Measurements from ENCODE around the gene SCGN.

Gene SCGN

GRCh38 chr6:25703005-25703404 is 51.0 kb downstream of the SCGN start:
- H3K9me3 ChIP-seq (ENCODE audit: insufficient read depth, low read depth, low read length) = no peaks in the 10 kb centered on the region
- H3K27me3 ChIP-seq (ENCODE audit: insufficient read depth, low read length) = no peaks in the 10 kb centered on the region
- no peaks in the 10 kb centered on the region for H3K4me1 ChIP-seq (ENCODE audit: insufficient read depth, low read length)
- no peak overlapping the region for H3K27ac ChIP-seq (ENCODE audit: low read depth, low read length)
- 86% methylated on average over 3 of the region's 3 CpGs for WGBS
- no peak overlapping the region for H3K9ac ChIP-seq (ENCODE audit: low read depth, low read length)
- no peak overlapping the region for H3K4me3 ChIP-seq (ENCODE audit: low read length)
- H3K36me3 ChIP-seq (ENCODE audit: insufficient read depth, low read length) = no peaks in the 10 kb centered on the region

GRCh38 chr6:25704001-25704400 is 52.0 kb downstream of the SCGN start:
- no peaks in the 10 kb centered on the region for H3K9me3 ChIP-seq (ENCODE audit: insufficient read depth, low read depth, low read length)
- no peaks in the 10 kb centered on the region for H3K4me1 ChIP-seq (ENCODE audit: insufficient read depth, low read length)
- no peak overlapping the region for H3K4me3 ChIP-seq (ENCODE audit: low read length)
- H3K27ac ChIP-seq (ENCODE audit: low read depth, low read length) = no peak overlapping the region
- H3K36me3 ChIP-seq (ENCODE audit: insufficient read depth, low read length) = no peaks in the 10 kb centered on the region
- no peak overlapping the region for H3K9ac ChIP-seq (ENCODE audit: low read depth, low read length)
- no peaks in the 10 kb centered on the region for H3K27me3 ChIP-seq (ENCODE audit: insufficient read depth, low read length)
- WGBS = 90% methylated on average over 3 of the region's 3 CpGs

- 93% methylated on average over 5 of the region's 6 CpGs for WGBS
These were observed 54.4 kb downstream of the SCGN start for GRCh38 chr6:25706314-25707014.

GRCh38 chr6:25709761-25710160 is 57.7 kb downstream of the SCGN start:
- WGBS = 94% methylated on average over 10 of the region's 10 CpGs
- Histone ChIP-seq H3K9ac (ENCODE audit: low read depth, low read length) (no peak overlapping the region), H3K27me3 (ENCODE audit: insufficient read depth, low read length) (no peaks in the 10 kb centered on the region), H3K27ac (ENCODE audit: low read depth, low read length) (no peak overlapping the region), H3K36me3 (ENCODE audit: insufficient read depth, low read length) (no peaks in the 10 kb centered on the region), H3K9me3 (ENCODE audit: insufficient read depth, low read depth, low read length) (no peaks in the 10 kb centered on the region), H3K4me3 (ENCODE audit: low read length) (no peak overlapping the region), H3K4me1 (ENCODE audit: insufficient read depth, low read length) (no peaks in the 10 kb centered on the region)

More at GRCh38 chr6:25706314-25707014, 54.4 kb downstream of the SCGN start:
- Histone ChIP-seq H3K4me3 (ENCODE audit: low read length) (no peak overlapping the region), H3K36me3 (ENCODE audit: insufficient read depth, low read length) (no peaks in the 10 kb centered on the region), H3K27me3 (ENCODE audit: insufficient read depth, low read length) (no peaks in the 10 kb centered on the region), H3K9me3 (ENCODE audit: insufficient read depth, low read depth, low read length) (no peaks in the 10 kb centered on the region), H3K9ac (ENCODE audit: low read depth, low read length) (no peak overlapping the region), H3K27ac (ENCODE audit: low read depth, low read length) (no peak overlapping the region), H3K4me1 (ENCODE audit: insufficient read depth, low read length) (no peaks in the 10 kb centered on the region)

- Histone ChIP-seq H3K9me3 (ENCODE audit: insufficient read depth, low read depth, low read length) (no peaks in the 10 kb centered on the region), H3K4me3 (ENCODE audit: low read length) (no peak overlapping the region), H3K9ac (ENCODE audit: low read depth, low read length) (no peak overlapping the region), H3K36me3 (ENCODE audit: insufficient read depth, low read length) (no peaks in the 10 kb centered on the region), H3K4me1 (ENCODE audit: insufficient read depth, low read length) (no peaks in the 10 kb centered on the region), H3K27ac (ENCODE audit: low read depth, low read length) (no peak overlapping the region), H3K27me3 (ENCODE audit: insufficient read depth, low read length) (no peaks in the 10 kb centered on the region)
- WGBS = 89% methylated on average over 14 of the region's 14 CpGs
These were observed 58.3 kb downstream of the SCGN start for GRCh38 chr6:25710287-25710686.

GRCh38 chr6:25713824-25714223 is 61.8 kb downstream of the SCGN start:
- Histone ChIP-seq H3K27me3 (ENCODE audit: insufficient read depth, low read length) (no peaks in the 10 kb centered on the region), H3K9ac (ENCODE audit: low read depth, low read length) (no peak overlapping the region), H3K27ac (ENCODE audit: low read depth, low read length) (no peak overlapping the region), H3K4me1 (ENCODE audit: insufficient read depth, low read length) (no peaks in the 10 kb centered on the region), H3K9me3 (ENCODE audit: insufficient read depth, low read depth, low read length) (no peaks in the 10 kb centered on the region), H3K36me3 (ENCODE audit: insufficient read depth, low read length) (no peaks in the 10 kb centered on the region), H3K4me3 (ENCODE audit: low read length) (no peak overlapping the region)
- no CpG with 5 or more reads among the region's 1 CpG for WGBS

- H3K9ac ChIP-seq (ENCODE audit: low read depth, low read length) = no peak overlapping the region
- no peaks in the 10 kb centered on the region for H3K9me3 ChIP-seq (ENCODE audit: insufficient read depth, low read depth, low read length)
- WGBS = 86% methylated on average over 3 of the region's 3 CpGs
- no peak overlapping the region for H3K27ac ChIP-seq (ENCODE audit: low read depth, low read length)
- no peak overlapping the region for H3K4me3 ChIP-seq (ENCODE audit: low read length)
- no peaks in the 10 kb centered on the region for H3K4me1 ChIP-seq (ENCODE audit: insufficient read depth, low read length)
- no peaks in the 10 kb centered on the region for H3K36me3 ChIP-seq (ENCODE audit: insufficient read depth, low read length)
- no peaks in the 10 kb centered on the region for H3K27me3 ChIP-seq (ENCODE audit: insufficient read depth, low read length)
These were observed 62.8 kb downstream of the SCGN start for GRCh38 chr6:25714765-25715164.

- no peaks in the 10 kb centered on the region for H3K4me1 ChIP-seq (ENCODE audit: insufficient read depth, low read length)
- 92% methylated on average over 4 of the region's 4 CpGs for WGBS
- H3K4me3 ChIP-seq (ENCODE audit: low read length) = no peak overlapping the region
- no peaks in the 10 kb centered on the region for H3K9me3 ChIP-seq (ENCODE audit: insufficient read depth, low read depth, low read length)
- H3K27me3 ChIP-seq (ENCODE audit: insufficient read depth, low read length) = no peaks in the 10 kb centered on the region
- H3K36me3 ChIP-seq (ENCODE audit: insufficient read depth, low read length) = no peaks in the 10 kb centered on the region
- H3K9ac ChIP-seq (ENCODE audit: low read depth, low read length) = no peak overlapping the region
- no peak overlapping the region for H3K27ac ChIP-seq (ENCODE audit: low read depth, low read length)
These were observed 63.8 kb downstream of the SCGN start for GRCh38 chr6:25715794-25716193.

GRCh38 chr6:25717866-25718740 is 66.1 kb downstream of the SCGN start:
- no peak overlapping the region for H3K27ac ChIP-seq (ENCODE audit: low read depth, low read length)
- H3K4me1 ChIP-seq (ENCODE audit: insufficient read depth, low read length) = no peaks in the 10 kb centered on the region
- 91% methylated on average over 3 of the region's 6 CpGs for WGBS

GRCh38 chr6:25726122-25726911 is 74.3 kb downstream of the SCGN start:
- 96% methylated on average over 37 of the region's 37 CpGs for WGBS
- Histone ChIP-seq H3K4me1 (ENCODE audit: insufficient read depth, low read length) (no peaks in the 10 kb centered on the region), H3K27ac (ENCODE audit: low read depth, low read length) (no peak overlapping the region), H3K27me3 (ENCODE audit: insufficient read depth, low read length) (no peaks in the 10 kb centered on the region), H3K9ac (ENCODE audit: low read depth, low read length) (no peak overlapping the region), H3K4me3 (ENCODE audit: low read length) (no peak overlapping the region), H3K36me3 (ENCODE audit: insufficient read depth, low read length) (no peaks in the 10 kb centered on the region), H3K9me3 (ENCODE audit: insufficient read depth, low read depth, low read length) (no peaks in the 10 kb centered on the region)

More at GRCh38 chr6:25717866-25718740, 66.1 kb downstream of the SCGN start:
- Histone ChIP-seq H3K9me3 (ENCODE audit: insufficient read depth, low read depth, low read length) (no peaks in the 10 kb centered on the region), H3K36me3 (ENCODE audit: insufficient read depth, low read length) (no peaks in the 10 kb centered on the region), H3K27me3 (ENCODE audit: insufficient read depth, low read length) (no peaks in the 10 kb centered on the region), H3K4me3 (ENCODE audit: low read length) (no peak overlapping the region), H3K9ac (ENCODE audit: low read depth, low read length) (no peak overlapping the region)

GRCh38 chr6:25727028-25727427 is 75.0 kb downstream of the SCGN start:
- no peaks in the 10 kb centered on the region for H3K4me1 ChIP-seq (ENCODE audit: insufficient read depth, low read length)
- H3K9ac ChIP-seq (ENCODE audit: low read depth, low read length) = no peak overlapping the region
- no peaks in the 10 kb centered on the region for H3K9me3 ChIP-seq (ENCODE audit: insufficient read depth, low read depth, low read length)
- 92% methylated on average over 14 of the region's 14 CpGs for WGBS
- no peak overlapping the region for H3K4me3 ChIP-seq (ENCODE audit: low read length)
- no peak overlapping the region for H3K27ac ChIP-seq (ENCODE audit: low read depth, low read length)
- H3K27me3 ChIP-seq (ENCODE audit: insufficient read depth, low read length) = no peaks in the 10 kb centered on the region
- H3K36me3 ChIP-seq (ENCODE audit: insufficient read depth, low read length) = no peaks in the 10 kb centered on the region

Measured in HUES64 (cell line).